Lower leg skin (tissue), 3 donors: ENCODE results near the gene MRGPRG.

ENCODE experiments used
- CTCF ChIP-seq, 3 donors: fragments of 450-650 bp; IDR thresholded peaks; one replicate each; pipeline ENCODE4 v1.5.1; 2016; ENCODE audit warnings: antibody characterized with exemption in 3 of 3, mild to moderate bottlenecking in 3 of 3, moderate library complexity in 2 of 3
- POLR2A ChIP-seq, 2 donors: fragments of 450-650 bp; IDR thresholded peaks; one replicate each; pipeline ENCODE4 v1.6.1; 2016 to 2017; ENCODE audit warnings: antibody characterized with exemption in 2 of 2, mild to moderate bottlenecking in 1 of 2, moderate library complexity in 1 of 2

- TF ChIP-seq CTCF (IDR thresholded peaks at IDR 0.05) (no peak), POLR2A (IDR thresholded peaks at IDR 0.05) (no peak)
Measured at GRCh38 chr11:3218483-3219280, at the start of gene MRGPRG.
